Ovary (tissue), 9 donors: ENCODE measurements around the gene GRK3. TPM values are rescaled to one million over a fixed set of nuclear protein-coding genes. Genes with fewer than 3 reads are reported as not detected.

Source experiments
- DNase-seq, 5 donors: peaks; one replicate each; pipeline ENCODE4 v3.0.0-alpha.2; 2019 to 2020
- H3K27ac ChIP-seq, 2 donors: fragments of 200-600 bp; one replicate each; pipeline versions ENCODE4 v1.5.1 to v1.8.0; 2019 to 2022
- H3K27me3 ChIP-seq: fragments of 200-600 bp; one replicate; pipeline ENCODE4 v1.8.0; 2022
- H3K36me3 ChIP-seq: fragments of 200-600 bp; sonication (generic); one replicate; pipeline ENCODE4 v1.5.1; 2019
- H3K4me1 ChIP-seq: one replicate; pipeline ENCODE4 v1.8.1; 2013; ENCODE audit warnings: mild to moderate bottlenecking, moderate library complexity; ENCODE audit not compliant: insufficient read depth
- H3K4me3 ChIP-seq: fragments of 200-600 bp; sonication (generic); one replicate; pipeline ENCODE4 v1.5.1; 2017
- H3K9me3 ChIP-seq, 2 donors: fragments of 200-600 bp in 1 of 2; sonication (generic) in 1 of 2; one replicate each; pipeline versions ENCODE4 v1.5.1 to v1.8.1; 2013 to 2019; ENCODE audit warnings: mild to moderate bottlenecking in 1 of 2, moderate library complexity in 1 of 2
- CTCF ChIP-seq, 3 donors: fragments of 450-650 bp in 2 of 3; fragments of 200-600 bp in 1 of 3; IDR thresholded peaks; one replicate each; pipeline versions ENCODE4 v1.5.1 to v1.8.0; 2016 to 2022; ENCODE audit warnings: antibody characterized with exemption in 3 of 3, mild to moderate bottlenecking in 1 of 3
- EP300 ChIP-seq: sonication (generic); formaldehyde crosslinking; IDR thresholded peaks from one replicate; pipeline ENCODE4 v1.6.1; 2017; ENCODE audit warnings: antibody characterized with exemption
- POLR2A ChIP-seq: fragments of 450-650 bp; IDR thresholded peaks from one replicate; pipeline ENCODE4 v1.6.1; 2017; ENCODE audit warnings: antibody characterized with exemption, mild to moderate bottlenecking, moderate library complexity
- WGBS, 3 donors: extraction: QIAGEN DNeasy Blood & Tissue Kit in 1 of 3; methylation state at CpG; one replicate each; pipeline versions ENCODE4 v1.1.5 to v1.1.7; 2013 to 2017; 5-methylcytosine and 5-hydroxymethylcytosine counted together
- intact Hi-C, 4 donors: fragments of 100-400 bp; cut with DNase I; formaldehyde crosslinking; loops; one replicate each; pipeline versions ENCODE4 v1.11.0 to v1.15.1; 2022 to 2023
- polyA plus RNA-seq, 2 donors: library from polyadenylated mRNA; stranded (reverse); fragments of 200-250 nt in 1 of 2; fragments of 350-450 nt in 1 of 2; fragmentation: Illumina TruSeq in 1 of 2; extraction: RNeasy Lipid Tissue Mini Kit (QIAGEN cat#74804) in 1 of 2; gene quantifications; one replicate each; pipeline ENCODE4 v1.2.3, GENCODE V29; 2013 to 2014
- total RNA-seq, 7 donors: library from RNA; depleted of rRNA in 2 of 7; stranded (reverse); fragments of >200 nt in 2 of 7; fragmentation: NEBNext Ultra II Directional in 3 of 7; extraction: Animal tissue kit (Norgen Biotek cat#: 25700) in 3 of 7; gene quantifications; one replicate each; pipeline versions ENCODE4 v1.1.0 to v1.2.4, GENCODE V29; 2016 to 2023
- donor health status: DM: no; HTN: no; CAD: no; lungs with moderate emphysema.
- donor health status: DM: no; HTN: no; CAD: no.
- donor health status: Bipolar disorder and iron deficiency.
- donor health status: DM: yes; HTN: yes; CAD: no.
- donor health status: DM: no; HTN: no; CAD: no.
- donor health status: DM: yes; HTN: yes; CAD: no.

GRK3 gene
- total and polyA plus RNA-seq, 9 donors: 1.0 to 14.8 (median 9.4) TPM

DNA sequence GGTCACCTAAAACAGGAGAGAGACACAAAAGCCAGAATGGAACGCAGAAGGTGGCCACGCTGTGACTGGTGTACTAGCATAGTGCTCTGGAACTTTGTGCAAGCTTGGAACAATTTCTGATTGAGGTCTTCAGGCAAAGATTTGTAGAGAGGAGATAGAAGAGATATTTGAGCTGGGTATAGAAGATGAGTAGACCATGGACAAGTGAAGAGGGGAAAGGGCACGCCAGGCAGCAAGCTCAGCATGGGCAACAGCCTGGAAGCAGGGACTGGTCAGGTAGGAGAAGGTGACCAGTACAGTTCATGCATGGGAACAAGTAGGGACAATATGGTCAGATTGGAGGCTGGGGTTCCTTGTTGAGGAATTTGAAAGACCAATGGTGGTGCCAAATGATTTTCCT, 201.9 kb downstream of the GRK3 start:
- Histone ChIP-seq H3K4me1 (no peaks in the 10 kb centered on the region), H3K27ac (no peak overlapping the region), H3K36me3 (no peaks in the 10 kb centered on the region), H3K27me3 (no peaks in the 10 kb centered on the region), H3K9me3 (peaks cover 0 to 8% of the 10 kb centered on the region in 2 donors), H3K4me3 (no peak overlapping the region)
- WGBS, 3 donors: 90 to 91% (median 90%) methylated on average over 3 of the region's 3 CpGs
- no peak for DNase-seq
- intact Hi-C loops: no loop called here
- TF ChIP-seq POLR2A (no peak), CTCF (IDR thresholded peaks at IDR 0.05) (no peak), EP300 (no peak)

- TF ChIP-seq CTCF (IDR thresholded peaks at IDR 0.05) (no peak), POLR2A (no peak), EP300 (no peak)
- Histone ChIP-seq H3K27ac (no peak overlapping the region), H3K4me3 (no peak overlapping the region), H3K4me1 (no peaks in the 10 kb centered on the region), H3K27me3 (no peaks in the 10 kb centered on the region), H3K9me3 (peaks cover 0 to 8% of the 10 kb centered on the region in 2 donors), H3K36me3 (no peaks in the 10 kb centered on the region)
- intact Hi-C loops: loop anchor here in 3 of 4 donors (5.0 to 10.0 kb wide), 3 partner anchors 296 to 406 kb away; no protein-coding TSS in a partner anchor
- 88% methylated on average over 4 of the region's 4 CpGs for WGBS, 3 donors
- DNase-seq: no peak
These were observed 205.9 kb downstream of the GRK3 start for GRCh38 chr22:25770333-25770732.

DNA sequence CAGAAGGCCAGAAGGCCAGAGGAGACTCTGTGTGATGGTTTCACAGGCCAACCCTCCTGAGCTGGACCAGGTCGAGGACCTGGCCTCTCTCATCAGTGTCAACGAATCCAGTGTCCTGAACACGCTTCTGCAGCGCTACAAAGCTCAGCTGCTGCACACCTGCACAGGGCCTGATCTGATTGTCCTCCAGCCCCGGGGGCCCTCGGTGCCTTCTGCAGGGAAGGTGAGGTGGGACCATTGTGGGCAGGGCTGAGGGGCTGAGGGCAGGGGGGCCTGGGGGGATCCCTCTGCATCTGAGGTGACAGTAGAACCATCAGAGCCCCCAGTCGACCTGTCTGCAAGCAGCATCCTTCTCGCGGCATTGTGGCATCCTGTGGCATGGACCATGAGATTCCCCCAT, 207.8 kb downstream of the GRK3 start:
- no peak overlapping the region for H3K4me3 ChIP-seq
- no peaks in the 10 kb centered on the region for H3K27me3 ChIP-seq
- H3K9me3 ChIP-seq: peaks cover 0 to under 1% of the 10 kb centered on the region in 2 donors
- TF ChIP-seq POLR2A: no peak
- no peak for TF ChIP-seq CTCF (IDR thresholded peaks at IDR 0.05)
- TF ChIP-seq EP300: no peak
- H3K27ac ChIP-seq: no peak overlapping the region
- WGBS, 3 donors: 58 to 76% (median 60%) methylated on average over 9 of the region's 9 CpGs
- H3K36me3 ChIP-seq: no peaks in the 10 kb centered on the region
- DNase-seq: no peak
- H3K4me1 ChIP-seq: no peaks in the 10 kb centered on the region
- intact Hi-C loops: loop anchor here in 3 of 4 donors (5.0 to 10.0 kb wide), 3 partner anchors 297 to 407 kb away; no protein-coding TSS in a partner anchor

DNA sequence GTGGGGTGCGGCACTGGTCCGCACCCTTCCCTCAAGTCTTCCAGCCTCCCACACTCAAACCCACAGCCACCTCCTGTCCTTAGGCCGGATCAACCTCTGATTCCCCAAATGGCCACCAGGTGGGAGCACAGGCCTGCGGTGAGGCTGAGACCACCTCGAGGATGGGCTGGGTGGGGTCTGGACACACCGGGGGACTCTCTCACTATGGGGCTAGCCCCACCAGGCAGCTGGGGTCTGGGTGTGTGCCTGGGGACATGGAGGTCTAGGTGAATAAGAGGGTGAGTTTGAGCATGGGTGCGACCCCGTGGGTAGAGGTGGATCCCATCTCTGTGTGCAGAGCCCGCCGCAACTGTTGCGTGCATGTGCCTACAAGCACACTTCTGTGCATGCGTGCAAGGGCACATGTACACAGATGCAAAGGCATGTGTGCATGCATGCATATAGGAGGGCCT, 210.1 kb downstream of the GRK3 start:
- Histone ChIP-seq H3K4me3 (no peak overlapping the region), H3K36me3 (no peaks in the 10 kb centered on the region), H3K27ac (no peak overlapping the region), H3K4me1 (no peaks in the 10 kb centered on the region), H3K27me3 (no peaks in the 10 kb centered on the region), H3K9me3 (no peaks in the 10 kb centered on the region)
- intact Hi-C loops: loop anchor here in 3 of 4 donors (5.0 to 10.0 kb wide), 3 partner anchors 300 to 410 kb away; no protein-coding TSS in a partner anchor
- WGBS, 3 donors: 50 to 60% (median 55%) methylated on average over 12 of the region's 12 CpGs
- DNase-seq: no peak
- no peak for TF ChIP-seq EP300
- no peak for TF ChIP-seq CTCF (IDR thresholded peaks at IDR 0.05)
- TF ChIP-seq POLR2A: no peak
